Mesodermal cell (in vitro differentiated cells): ENCODE data around the gene MTUS2.

Experiments
- H3K27ac ChIP-seq: 2 replicates; pipeline ENCODE4 v1.7.0; 2013; ENCODE audit warnings: mild to moderate bottlenecking, low read depth, low read length, moderate library complexity; ENCODE audit not compliant: severe bottlenecking
- H3K36me3 ChIP-seq: 2 replicates; pipeline ENCODE4 v1.7.1; 2013; ENCODE audit warnings: mild to moderate bottlenecking, low read length, moderate library complexity; ENCODE audit not compliant: control insufficient read depth, insufficient read depth
- H3K4me1 ChIP-seq: one replicate; pipeline ENCODE4 v1.7.1; 2013; ENCODE audit warnings: mild to moderate bottlenecking, low read length; ENCODE audit not compliant: insufficient read depth, control insufficient read depth, poor library complexity, severe bottlenecking
- H3K4me3 ChIP-seq: 2 replicates; pipeline ENCODE4 v1.7.0; 2013; ENCODE audit warnings: low read length, control low read depth, mild to moderate bottlenecking; ENCODE audit not compliant: insufficient read depth, poor library complexity, severe bottlenecking; ENCODE audit errors: extremely low read depth
- H3K9me3 ChIP-seq: 2 replicates; pipeline ENCODE4 v1.7.1; 2013; ENCODE audit warnings: mild to moderate bottlenecking, low read length, moderate library complexity; ENCODE audit not compliant: control insufficient read depth
- WGBS, 2 experiments: methylation state at CpG; one replicate each; pipeline ENCODE4 v1.1.5; 2013; ENCODE audit warnings: missing lambda C conversion rate in 2 of 2; ENCODE audit not compliant: insufficient coverage in 2 of 2; 5-methylcytosine and 5-hydroxymethylcytosine counted together

The MTUS2 gene

GRCh38 chr13:29266261-29266660 lies 446.1 kb downstream of the MTUS2 start:
- no peaks in the 10 kb centered on the region for H3K36me3 ChIP-seq
- H3K4me3 ChIP-seq: no peak overlapping the region
- no peak overlapping the region for H3K27ac ChIP-seq
- H3K9me3 ChIP-seq: peaks cover 15% of the 10 kb centered on the region
- no peaks in the 10 kb centered on the region for H3K4me1 ChIP-seq
- no CpG with 5 or more reads among the region's 2 CpGs for WGBS, 2 experiments

- H3K36me3 ChIP-seq: no peaks in the 10 kb centered on the region
- no peaks in the 10 kb centered on the region for H3K4me1 ChIP-seq
- no peak overlapping the region for H3K27ac ChIP-seq
- H3K4me3 ChIP-seq: no peak overlapping the region
- peaks cover 15% of the 10 kb centered on the region for H3K9me3 ChIP-seq
- 74 to 77% methylated on average over 7 to 11 of the region's 11 CpGs for WGBS, 2 experiments
Measured at GRCh38 chr13:29266756-29267733, 446.9 kb downstream of the MTUS2 start.

GRCh38 chr13:29270271-29270985 lies 450.3 kb downstream of the MTUS2 start:
- WGBS, 2 experiments: 72 to 81% methylated on average over 8 to 11 of the region's 15 CpGs
- Histone ChIP-seq H3K4me1 (no peaks in the 10 kb centered on the region), H3K9me3 (peaks cover 5% of the 10 kb centered on the region), H3K27ac (no peak overlapping the region), H3K36me3 (no peaks in the 10 kb centered on the region), H3K4me3 (no peak overlapping the region)

- H3K4me3 ChIP-seq: no peak overlapping the region
- WGBS, 2 experiments: 48 to 67% methylated on average over 1 to 3 of the region's 3 CpGs
- H3K9me3 ChIP-seq: peaks cover 5% of the 10 kb centered on the region
- H3K36me3 ChIP-seq: no peaks in the 10 kb centered on the region
- H3K27ac ChIP-seq: no peak overlapping the region
- H3K4me1 ChIP-seq: no peaks in the 10 kb centered on the region
Measured at GRCh38 chr13:29271606-29272005, 451.5 kb downstream of the MTUS2 start.

GRCh38 chr13:29279356-29280254 lies 459.5 kb downstream of the MTUS2 start:
- WGBS, 2 experiments: 67% methylated on average over 1 of the region's 2 CpGs; no CpG with 5 or more reads in 1 of the 2 experiments
- H3K27ac ChIP-seq: no peak overlapping the region

GRCh38 chr13:29281932-29282495 lies 461.9 kb downstream of the MTUS2 start:
- H3K4me3 ChIP-seq: no peak overlapping the region
- WGBS, 2 experiments: 79 to 90% methylated on average over 4 to 5 of the region's 5 CpGs
- no peaks in the 10 kb centered on the region for H3K36me3 ChIP-seq

More at GRCh38 chr13:29279356-29280254, 459.5 kb downstream of the MTUS2 start:
- Histone ChIP-seq H3K36me3 (no peaks in the 10 kb centered on the region), H3K9me3 (peaks cover 4% of the 10 kb centered on the region), H3K4me1 (no peaks in the 10 kb centered on the region), H3K4me3 (no peak overlapping the region)

GRCh38 chr13:29284726-29285125 lies 464.6 kb downstream of the MTUS2 start:
- H3K9me3 ChIP-seq: no peaks in the 10 kb centered on the region
- no peak overlapping the region for H3K27ac ChIP-seq
- H3K4me3 ChIP-seq: no peak overlapping the region
- H3K4me1 ChIP-seq: no peaks in the 10 kb centered on the region
- no peaks in the 10 kb centered on the region for H3K36me3 ChIP-seq

More at GRCh38 chr13:29281932-29282495, 461.9 kb downstream of the MTUS2 start:
- Histone ChIP-seq H3K27ac (no peak overlapping the region), H3K4me1 (no peaks in the 10 kb centered on the region), H3K9me3 (peaks cover 4% of the 10 kb centered on the region)

- Histone ChIP-seq H3K36me3 (no peaks in the 10 kb centered on the region), H3K4me1 (no peaks in the 10 kb centered on the region), H3K27ac (no peak overlapping the region), H3K4me3 (no peak overlapping the region), H3K9me3 (no peaks in the 10 kb centered on the region)
- 80 to 92% methylated on average over 2 of the region's 5 CpGs for WGBS, 2 experiments
Measured at GRCh38 chr13:29287237-29287636, 467.1 kb downstream of the MTUS2 start.

GRCh38 chr13:29292045-29292444 lies 471.9 kb downstream of the MTUS2 start:
- Histone ChIP-seq H3K27ac (no peak overlapping the region), H3K4me3 (no peak overlapping the region), H3K36me3 (no peaks in the 10 kb centered on the region), H3K4me1 (no peaks in the 10 kb centered on the region), H3K9me3 (peaks cover 7% of the 10 kb centered on the region)
- WGBS, 2 experiments: 72% methylated on average over 3 of the region's 3 CpGs; no CpG with 5 or more reads in 1 of the 2 experiments

GRCh38 chr13:29294821-29295220 lies 474.7 kb downstream of the MTUS2 start:
- H3K4me3 ChIP-seq: no peak overlapping the region
- H3K36me3 ChIP-seq: no peaks in the 10 kb centered on the region
- H3K9me3 ChIP-seq: peaks cover 7% of the 10 kb centered on the region
- no peaks in the 10 kb centered on the region for H3K4me1 ChIP-seq
- H3K27ac ChIP-seq: no peak overlapping the region
- WGBS, 2 experiments: no CpG with 5 or more reads among the region's 1 CpG
